HL-60 (cell line): ENCODE data around the gene BTBD9.

Experiments used
- CTCF ChIP-seq: IDR thresholded peaks from one replicate; pipeline ENCODE4 v1.5.1; 2011; ENCODE audit warnings: low read length, control low read depth, inconsistent platforms; ENCODE audit not compliant: insufficient read depth
- GABPA ChIP-seq: IDR thresholded peaks from 2 replicates; pipeline ENCODE4 v1.6.1; 2012; ENCODE audit warnings: low read depth
- POLR2AphosphoS5 ChIP-seq: IDR thresholded peaks from 2 replicates; pipeline ENCODE4 v1.6.1; 2012; ENCODE audit warnings: low read depth
- REST ChIP-seq: IDR thresholded peaks from 2 replicates; pipeline ENCODE4 v1.6.1; 2012; ENCODE audit warnings: low read depth; ENCODE audit not compliant: insufficient replicate concordance
- SPI1 ChIP-seq: IDR thresholded peaks from 2 replicates; pipeline ENCODE4 v1.6.1; 2012; ENCODE audit warnings: low read depth, mild to moderate bottlenecking, borderline replicate concordance

GRCh38 chr6:38644951-38645350 is 5.2 kb upstream of the BTBD9 start:
- no peak for TF ChIP-seq POLR2AphosphoS5
- no peak for TF ChIP-seq CTCF
- no peak for TF ChIP-seq SPI1
- TF ChIP-seq REST, result no peak
- no peak for TF ChIP-seq GABPA
